Measurements from ENCODE around the gene TBC1D14. TPM values are rescaled to one million over a fixed set of nuclear protein-coding genes. Genes with fewer than 3 reads are reported as not detected.
A peak's percentile ranks its signal among the peaks of the same experiment; 100 is the strongest.

TBC1D14 gene
- total and polyA plus RNA-seq, 11 donors, result 9.8 to 51.0 (median 34.3) TPM

GRCh38 chr4:7054106-7054880, 144.7 kb downstream of the TBC1D14 start:
- peak in 1 of 5 donors; percentile 25 for DNase-seq
- WGBS, 4 donors, result 96 to 97% (median 96%) methylated on average over 47 to 52 of the region's 52 CpGs
- Histone ChIP-seq H3K4me3 (no peak overlapping the region), H3K27me3 (no peaks in the 10 kb centered on the region), H3K4me1 (peaks cover 0 to 61% (median 36%) of the 10 kb centered on the region in 12 donors), H3K27ac (peak overlapping the region in 1 of 12 donors; percentile 54), H3K36me3 (peaks cover 0 to 65% (median 41%) of the 10 kb centered on the region in 9 donors), H3K9me3 (no peaks in the 10 kb centered on the region)
- intact Hi-C loops (cut with DNase I), result loop anchor here in 1 of 10 donors (10.0 kb wide), 1 partner anchor 139 kb away; no protein-coding TSS in a partner anchor
- ATAC-seq, result no peak
- no peak for TF ChIP-seq POLR2A (IDR thresholded peaks at IDR 0.05)
- no peak for TF ChIP-seq CTCF (IDR thresholded peaks at IDR 0.05)

DNA sequence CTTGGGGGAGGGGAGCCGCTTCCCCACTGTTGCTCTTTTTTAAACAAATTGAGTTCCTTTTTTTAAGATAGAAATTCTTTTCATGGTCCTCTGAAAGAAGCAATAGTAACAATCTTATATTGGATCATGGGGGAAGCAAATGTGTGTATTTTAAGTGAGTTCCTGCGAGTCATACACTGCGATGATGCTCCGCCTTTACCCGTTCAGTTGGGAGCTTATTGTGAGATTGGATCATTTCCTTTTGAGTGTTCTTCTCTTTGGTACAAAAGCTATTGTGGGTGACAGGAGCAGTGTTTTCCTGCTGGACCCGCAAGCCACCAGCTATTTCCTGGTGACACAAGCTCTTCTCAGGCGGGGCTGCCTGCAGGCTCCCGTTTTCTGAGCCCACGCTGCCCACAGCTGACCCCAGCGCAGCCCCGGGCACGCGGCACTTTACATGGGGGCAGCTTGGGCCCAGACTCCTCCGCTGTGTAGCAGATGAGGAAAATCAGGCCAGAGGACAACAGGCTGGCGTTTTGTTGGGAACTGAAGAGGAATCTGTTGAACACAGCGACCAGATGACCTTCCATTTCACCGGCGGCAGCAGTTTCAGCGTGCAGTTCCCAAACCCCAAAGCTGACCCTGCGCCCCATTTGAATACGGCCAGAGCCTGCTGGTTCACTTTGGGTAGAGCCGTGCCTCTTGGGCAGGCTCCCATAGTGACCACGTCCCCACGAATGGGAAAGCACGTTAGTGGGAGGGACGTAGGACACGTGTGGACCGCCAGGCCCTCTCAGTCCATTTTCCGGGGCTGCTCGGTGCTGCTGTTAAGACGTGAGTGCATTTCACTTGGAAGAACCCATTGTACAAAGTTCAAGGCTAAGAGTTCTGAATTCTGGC, 145.7 kb downstream of the TBC1D14 start:
- H3K27me3 ChIP-seq, result no peaks in the 10 kb centered on the region
- no peaks in the 10 kb centered on the region for H3K9me3 ChIP-seq
- H3K4me1 ChIP-seq, result peaks cover 0 to 64% (median 25%) of the 10 kb centered on the region in 12 donors
- no peak overlapping the region for H3K4me3 ChIP-seq
- peak in 1 of 5 donors; percentile 14 for DNase-seq
- intact Hi-C loops (cut with DNase I), result loop anchor here in 1 of 10 donors (10.0 kb wide), 1 partner anchor 141 kb away; no protein-coding TSS in a partner anchor
- peak overlapping the region in 1 of 12 donors; percentile 39 for H3K27ac ChIP-seq
- 86 to 90% (median 88%) methylated on average over 27 to 31 of the region's 31 CpGs for WGBS, 4 donors
- H3K36me3 ChIP-seq, result peaks cover 0 to 75% (median 51%) of the 10 kb centered on the region in 9 donors
- TF ChIP-seq CTCF (IDR thresholded peaks at IDR 0.05) (no peak), POLR2A (IDR thresholded peaks at IDR 0.05) (no peak)
- ATAC-seq, result no peak

- TF ChIP-seq POLR2A (IDR thresholded peaks at IDR 0.05) (no peak), CTCF (IDR thresholded peaks at IDR 0.05) (no peak)
- H3K4me1 ChIP-seq, result peaks cover 0 to 58% (median 21%) of the 10 kb centered on the region in 12 donors
- no peak overlapping the region for H3K4me3 ChIP-seq
- WGBS, 4 donors, result 91 to 97% (median 94%) methylated on average over 5 to 10 of the region's 10 CpGs
- peak in 1 of 5 donors; percentile 24 for DNase-seq
- ATAC-seq, result no peak
- H3K27me3 ChIP-seq, result no peaks in the 10 kb centered on the region
- H3K9me3 ChIP-seq, result no peaks in the 10 kb centered on the region
- intact Hi-C loops (cut with DNase I), result loop anchor here in 1 of 10 donors (10.0 kb wide), 1 partner anchor 141 kb away; no protein-coding TSS in a partner anchor
- peak overlapping the region in 1 of 12 donors; percentile 39 for H3K27ac ChIP-seq
- H3K36me3 ChIP-seq, result peaks cover 0 to 77% (median 57%) of the 10 kb centered on the region in 9 donors
Observed at GRCh38 chr4:7055990-7056325, 146.3 kb downstream of the TBC1D14 start.

Measured in heart left ventricle (tissue), 16 donors.